ENCODE measurements around the gene CGRRF1. TPM values are rescaled to one million over a fixed set of nuclear protein-coding genes. Genes with fewer than 3 reads are reported as not detected.

The CGRRF1 gene
- total and polyA plus RNA-seq, 10 of the 15 experiments (the other 5 are each of a cell fraction or from before 2014, with no cell fraction given), result 5.5 to 47.7 (median 13.5) TPM

DNA sequence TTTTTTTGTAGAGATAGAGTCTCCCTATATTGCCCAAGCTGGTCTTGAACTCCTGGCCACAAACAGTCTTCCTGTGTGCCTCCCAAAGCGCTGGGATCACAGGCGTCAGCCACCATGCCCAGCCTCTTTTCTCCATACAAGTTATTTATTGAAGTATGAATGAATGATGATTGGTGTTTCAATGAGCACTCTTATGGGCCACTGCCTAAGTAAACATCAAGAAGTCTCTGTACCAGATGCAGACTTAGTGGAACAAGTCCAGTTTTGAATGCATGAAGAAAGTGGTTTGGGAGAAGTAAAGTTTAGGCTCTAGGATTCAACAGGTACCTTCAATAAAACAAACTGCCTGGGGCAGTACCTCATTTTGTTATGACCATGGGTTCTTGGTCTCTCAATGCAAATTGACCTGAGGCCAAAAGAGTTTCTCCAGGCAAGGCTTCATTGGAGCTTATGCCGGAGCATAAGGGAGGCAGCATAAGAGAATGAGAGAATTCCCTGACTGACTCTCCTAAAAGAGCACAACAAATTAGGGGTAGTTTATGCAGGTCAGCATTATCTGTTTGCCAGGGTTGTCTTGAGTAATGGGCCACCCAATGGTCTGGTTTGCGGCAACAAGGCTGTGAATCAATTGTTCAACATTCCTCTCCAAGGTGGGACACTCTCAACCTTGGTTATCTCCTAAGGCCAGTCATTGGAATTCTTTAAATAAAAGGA is 19.8 kb upstream of the CGRRF1 start (continued):
- no peak for TF ChIP-seq ZBTB40 (IDR thresholded peaks at IDR 0.05; ENCODE audit: borderline replicate concordance)

DNA sequence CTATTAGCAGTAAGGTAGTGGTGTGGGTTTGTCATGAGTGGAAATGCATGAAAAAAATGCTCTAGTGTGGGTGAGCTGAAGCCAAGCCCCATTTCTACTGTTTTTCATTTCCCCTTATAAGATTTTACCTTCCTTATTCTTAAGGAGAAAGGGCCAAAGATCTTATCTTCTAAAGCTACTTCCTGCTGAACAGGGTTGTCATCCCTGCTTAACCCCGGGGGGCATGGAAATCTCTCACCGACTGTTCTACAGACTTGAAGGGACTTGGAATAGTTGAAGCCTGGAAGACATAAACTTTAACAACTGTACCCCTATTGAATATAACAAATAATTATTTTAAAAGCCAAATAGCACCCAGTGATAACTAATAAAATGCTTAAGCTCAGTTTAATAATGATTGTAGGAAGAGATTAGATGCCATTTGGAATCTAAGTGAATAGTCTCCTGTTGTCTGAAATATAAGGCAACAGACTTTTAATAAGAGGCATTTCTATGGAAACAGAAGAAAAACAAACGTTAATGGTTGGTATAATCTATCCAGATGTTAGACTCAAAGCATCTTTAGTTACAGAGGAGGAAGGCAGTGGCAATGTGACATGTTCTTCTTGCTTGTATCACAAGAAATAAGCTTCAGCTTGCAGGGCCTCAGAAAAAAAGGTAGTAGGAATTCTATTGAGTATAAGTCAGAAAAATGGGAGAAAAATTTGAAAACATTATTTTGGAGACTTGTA is 19.1 kb upstream of the CGRRF1 start:
- 29% methylated on average over 3 of the region's 3 CpGs for WGBS (ENCODE audit: insufficient coverage, insufficient replicate concordance, low lambda C conversion rate, missing lambda C conversion rate)
- no peaks in the 10 kb centered on the region for H3K36me3 ChIP-seq (ENCODE audit: control insufficient read depth in 2 of 2, insufficient read depth in 2 of 2, low read length in 1 of 2)
- in situ Hi-C loops (cut with MboI), result no loop called here
- ChIA-PET RAD21 (ENCODE audit: unreplicated experiment) (no interaction called here), CTCF (interaction anchor here (1.2 to 1.4 kb wide), 2 partner anchors 55 to 73 kb away, joined by 4 read pairs; no protein-coding TSS in a partner anchor), SMC1A (ENCODE audit: uncharacterized antibody, unreplicated experiment) (interaction anchor here (0.9 to 2.7 kb wide), 2 partner anchors 18 to 22 kb away, joined by 3 to 7 read pairs; no protein-coding TSS in a partner anchor), POLR2A (interaction anchor here (1.6 kb wide), 1 partner anchor 17 kb away, joined by 4 read pairs; no protein-coding TSS in a partner anchor)
- H3K27me3 ChIP-seq (replicated peaks in 1 of 2; ENCODE audit: control insufficient read depth in 2 of 2, insufficient read depth in 2 of 2, low read length in 1 of 2), result no peaks in the 10 kb centered on the region
- H4K20me1 ChIP-seq (ENCODE audit: control insufficient read depth, insufficient read depth), result no peaks in the 10 kb centered on the region
- no peaks in the 10 kb centered on the region; the same call in 1 of the 2 replicates for H3K4me1 ChIP-seq (ENCODE audit: control insufficient read depth, insufficient read depth, low read length)
- H3K27ac ChIP-seq (ENCODE audit: control insufficient read depth, insufficient read depth), result no peak overlapping the region
- no peak overlapping the region for H2AFZ ChIP-seq (ENCODE audit: control insufficient read depth, low read depth, low read length)
- FAIRE-seq (no peak), DNase-seq (ENCODE audit: low read depth, low spot score) (no peak), ATAC-seq (no peak)
- TF ChIP-seq ESRRA (IDR thresholded peaks at IDR 0.05; ENCODE audit: low read length) (no peak), BCL3 (IDR thresholded peaks at IDR 0.05; ENCODE audit: borderline replicate concordance, insufficient read depth, low read depth, low read length, poor library complexity, severe bottlenecking) (no peak), ZBED1 (IDR thresholded peaks at IDR 0.05; ENCODE audit: borderline replicate concordance) (no peak), EGR1 (IDR thresholded peaks at IDR 0.05; ENCODE audit: borderline replicate concordance in 1 of 2, low read depth in 2 of 2, low read length in 2 of 2) (no peak), NFYA (IDR thresholded peaks at IDR 0.05; ENCODE audit: borderline replicate concordance, low read depth, low read length) (no peak), RELA (IDR thresholded peaks at IDR 0.05; ENCODE audit: borderline replicate concordance, partially characterized antibody) (no peak), MYB (IDR thresholded peaks at IDR 0.05; ENCODE audit: borderline replicate concordance, low read depth, low read length) (no peak)
- intact Hi-C loops (cut with micrococcal nuclease; ENCODE audit: unreplicated experiment), result no loop called here
- BruUV-seq (replicated peaks), result no TSS peak
- H3K79me2 ChIP-seq (ENCODE audit: control insufficient read depth, insufficient read depth, low read length), result peaks cover 33% of the 10 kb centered on the region
- no peak overlapping the region for H3K4me2 ChIP-seq (ENCODE audit: control insufficient read depth, insufficient read depth)
- H3K9me3 ChIP-seq (replicated peaks; ENCODE audit: control insufficient read depth, insufficient read depth, low read length), result no peaks in the 10 kb centered on the region
- no peak overlapping the region for H3K4me3 ChIP-seq
- no peak overlapping the region for H3K9ac ChIP-seq (ENCODE audit: control insufficient read depth, insufficient read depth, low read length)

All from GM12878 (cell line).